Left renal cortex interstitium (tissue), 4 donors: Measurements from ENCODE around the gene SERINC5. TPM values are rescaled to one million over a fixed set of nuclear protein-coding genes. Genes with fewer than 3 reads are reported as not detected.
"Not testable (repeated sequence)": the region's sequence is repeated elsewhere in the genome, so short reads cannot be mapped to it uniquely, and the experiment has no call there.

ENCODE experiments used
- DNase-seq, 4 donors: peaks; one replicate each; pipeline ENCODE4 v3.0.0-alpha.2; 2013; ENCODE audit warnings: low read depth in 4 of 4, low spot score in 2 of 4, missing footprints in 1 of 4
- polyA plus RNA-seq, 4 donors: library from polyadenylated mRNA; unstranded; fragments of 120-200 nt; gene quantifications; one replicate each; pipeline ENCODE4 v1.2.1, GENCODE V29; 2013; ENCODE audit not compliant: insufficient read length in 4 of 4

SERINC5 gene
- polyA plus RNA-seq, 4 donors, result 49.6 to 63.7 (median 51.7) TPM

- no peak for DNase-seq
Observed at GRCh38 chr5:80204808-80205614, 50.8 kb downstream of the SERINC5 start.

- not testable (repeated sequence) for DNase-seq
Observed at GRCh38 chr5:80201763-80202162, 54.1 kb downstream of the SERINC5 start.

GRCh38 chr5:80198920-80199319, 56.9 kb downstream of the SERINC5 start:
- DNase-seq, result no peak

- DNase-seq, result no peak
Observed at GRCh38 chr5:80198399-80198798, 57.4 kb downstream of the SERINC5 start.

GRCh38 chr5:80195837-80196400, 59.9 kb downstream of the SERINC5 start:
- DNase-seq, result no peak

GRCh38 chr5:80194468-80194867, 61.4 kb downstream of the SERINC5 start:
- DNase-seq, result no peak

GRCh38 chr5:80193401-80193800, 62.4 kb downstream of the SERINC5 start:
- no peak for DNase-seq

- no peak for DNase-seq
Observed at GRCh38 chr5:80192507-80193241, 63.2 kb downstream of the SERINC5 start.

- DNase-seq, result no peak
Observed at GRCh38 chr5:80191991-80192398, 63.9 kb downstream of the SERINC5 start.

- no peak for DNase-seq
Observed at GRCh38 chr5:80191397-80191796, 64.5 kb downstream of the SERINC5 start.

GRCh38 chr5:80190960-80191359, 64.9 kb downstream of the SERINC5 start:
- DNase-seq, result no peak

GRCh38 chr5:80189701-80190100, 66.1 kb downstream of the SERINC5 start:
- DNase-seq, result no peak

GRCh38 chr5:80189201-80189600, 66.6 kb downstream of the SERINC5 start:
- no peak for DNase-seq

- DNase-seq, result no peak
Observed at GRCh38 chr5:80187421-80188090, 68.3 kb downstream of the SERINC5 start.

GRCh38 chr5:80185535-80185934, 70.3 kb downstream of the SERINC5 start:
- not testable (repeated sequence) for DNase-seq

GRCh38 chr5:80185095-80185494, 70.8 kb downstream of the SERINC5 start:
- DNase-seq, result no peak

GRCh38 chr5:80184235-80185023, 71.4 kb downstream of the SERINC5 start:
- no peak for DNase-seq

- not testable (repeated sequence) for DNase-seq
Observed at GRCh38 chr5:80183728-80184234, 72.1 kb downstream of the SERINC5 start.

GRCh38 chr5:80182809-80183580, 72.9 kb downstream of the SERINC5 start:
- DNase-seq, result no peak
